Large intestine (tissue), 3 donors: ENCODE data around the gene RHD. TPM values are rescaled to one million over a fixed set of nuclear protein-coding genes. Genes with fewer than 3 reads are reported as not detected.
"Not testable (repeated sequence)": the region's sequence is repeated elsewhere in the genome, so short reads cannot be mapped to it uniquely, and the experiment has no call there.

Source experiments
- DNase-seq, 2 donors: peaks; one replicate each; pipeline versions ENCODE4 v3.0.0 to v3.0.0-alpha.2; 2013
- H3K27ac ChIP-seq: one replicate; pipeline ENCODE4 v1.5.1; 2013; ENCODE audit warnings: low read length
- H3K27me3 ChIP-seq: 2 replicates; pipeline ENCODE4 v1.6.1; 2013; ENCODE audit warnings: low read length; ENCODE audit not compliant: control insufficient read depth, insufficient read depth
- H3K36me3 ChIP-seq: 2 replicates; pipeline ENCODE4 v1.6.1; 2013; ENCODE audit warnings: low read length; ENCODE audit not compliant: control insufficient read depth, insufficient read depth
- H3K4me1 ChIP-seq: one replicate; pipeline ENCODE4 v1.6.1; 2013; ENCODE audit warnings: low read length; ENCODE audit not compliant: control insufficient read depth, insufficient read depth
- H3K4me3 ChIP-seq: one replicate; pipeline ENCODE4 v1.5.1; 2013; ENCODE audit warnings: low read length
- H3K9me3 ChIP-seq: one replicate; pipeline ENCODE4 v1.6.1; 2013; ENCODE audit warnings: mild to moderate bottlenecking, low read depth, low read length, moderate library complexity; ENCODE audit not compliant: control insufficient read depth
- WGBS: methylation state at CpG from one replicate; pipeline ENCODE4 v1.1.5; 2013; ENCODE audit warnings: low lambda C conversion rate; ENCODE audit not compliant: insufficient coverage; 5-methylcytosine and 5-hydroxymethylcytosine counted together
- polyA plus RNA-seq: library from polyadenylated mRNA; unstranded; fragments of 120-200 nt; gene quantifications from one replicate; pipeline ENCODE4 v1.2.1, GENCODE V29; 2013

RHD gene
- polyA plus RNA-seq, 1 donor: 1.5 TPM

DNA sequence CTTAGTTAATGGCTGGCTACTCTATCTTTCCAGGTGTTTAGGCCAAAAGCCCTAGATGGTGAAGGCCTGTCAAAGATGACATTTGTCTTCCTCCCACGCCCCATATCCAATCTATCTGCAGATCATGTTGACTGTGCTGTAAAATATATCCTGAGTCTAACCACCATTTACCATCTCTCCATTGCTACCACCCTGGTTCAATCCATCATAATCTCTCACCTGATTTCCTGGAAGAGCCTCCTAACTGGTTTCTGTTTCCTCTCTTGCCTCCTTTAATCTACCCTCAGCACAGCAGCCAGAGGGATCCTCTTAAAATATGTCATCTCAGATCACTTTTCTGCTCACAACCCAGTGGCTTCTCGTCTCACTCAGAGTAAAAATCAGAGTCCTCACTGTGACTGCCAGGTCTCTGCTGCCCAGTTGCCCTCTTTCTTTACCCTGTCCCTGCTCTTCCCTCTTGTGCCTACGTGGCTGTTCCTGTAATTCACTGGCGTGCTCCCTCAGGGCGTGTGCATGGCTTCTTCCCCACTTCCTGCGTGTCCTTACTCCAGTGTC is 83.6 kb downstream of the RHD start:
- Histone ChIP-seq H3K27ac (no peak overlapping the region), H3K36me3 (peaks cover 51% of the 10 kb centered on the region), H3K4me3 (no peak overlapping the region), H3K27me3 (no peaks in the 10 kb centered on the region), H3K4me1 (no peaks in the 10 kb centered on the region), H3K9me3 (no peaks in the 10 kb centered on the region)
- no peak for DNase-seq
- 80% methylated on average over 1 of the region's 6 CpGs for WGBS

DNA sequence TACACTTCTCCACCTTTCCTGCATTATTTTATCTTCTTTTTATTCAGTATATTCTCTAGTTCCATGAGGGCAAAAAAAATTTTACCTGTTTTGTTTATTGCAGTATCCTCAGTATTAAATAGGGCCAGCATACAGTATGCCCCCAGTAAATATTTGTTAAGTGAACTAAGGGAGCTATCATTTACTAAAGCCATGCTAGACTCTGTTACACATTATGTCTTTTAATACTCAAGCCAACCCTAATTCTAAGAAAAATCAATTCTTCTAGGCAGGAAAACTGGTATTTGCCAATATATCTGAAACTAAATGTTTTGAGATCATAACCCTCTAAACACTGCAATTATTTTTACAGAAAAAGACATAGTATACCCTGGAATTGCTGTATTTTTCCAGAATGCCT is 84.1 kb downstream of the RHD start:
- H3K27me3 ChIP-seq: no peaks in the 10 kb centered on the region
- no peak overlapping the region for H3K27ac ChIP-seq
- no peaks in the 10 kb centered on the region for H3K9me3 ChIP-seq
- no peaks in the 10 kb centered on the region for H3K4me1 ChIP-seq
- no peak overlapping the region for H3K4me3 ChIP-seq
- no peak for DNase-seq
- H3K36me3 ChIP-seq: peaks cover 55% of the 10 kb centered on the region

DNA sequence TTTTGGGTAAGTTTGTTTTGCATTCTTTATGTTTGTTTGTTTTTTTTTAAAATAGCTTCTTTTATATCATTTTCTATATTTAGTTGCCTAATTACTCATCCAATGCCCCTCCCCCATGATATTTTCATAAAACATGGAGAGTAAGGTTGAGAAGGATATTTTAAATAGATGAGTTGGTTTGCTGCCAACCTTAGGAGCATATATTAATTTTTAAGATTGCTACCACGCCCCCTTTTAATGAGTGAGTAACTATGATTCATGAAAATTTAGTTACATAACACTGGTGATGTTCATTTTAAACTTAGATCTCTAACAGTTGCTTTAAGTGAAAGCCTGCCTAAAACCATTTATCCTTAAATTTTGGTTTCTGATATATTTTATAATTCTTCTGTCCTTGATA is 84.5 kb downstream of the RHD start:
- Histone ChIP-seq H3K36me3 (peaks cover 58% of the 10 kb centered on the region), H3K4me3 (no peak overlapping the region), H3K27me3 (no peaks in the 10 kb centered on the region), H3K27ac (no peak overlapping the region), H3K9me3 (no peaks in the 10 kb centered on the region), H3K4me1 (no peaks in the 10 kb centered on the region)
- 100% methylated on average over 1 of the region's 1 CpG for WGBS
- DNase-seq: no peak

DNA sequence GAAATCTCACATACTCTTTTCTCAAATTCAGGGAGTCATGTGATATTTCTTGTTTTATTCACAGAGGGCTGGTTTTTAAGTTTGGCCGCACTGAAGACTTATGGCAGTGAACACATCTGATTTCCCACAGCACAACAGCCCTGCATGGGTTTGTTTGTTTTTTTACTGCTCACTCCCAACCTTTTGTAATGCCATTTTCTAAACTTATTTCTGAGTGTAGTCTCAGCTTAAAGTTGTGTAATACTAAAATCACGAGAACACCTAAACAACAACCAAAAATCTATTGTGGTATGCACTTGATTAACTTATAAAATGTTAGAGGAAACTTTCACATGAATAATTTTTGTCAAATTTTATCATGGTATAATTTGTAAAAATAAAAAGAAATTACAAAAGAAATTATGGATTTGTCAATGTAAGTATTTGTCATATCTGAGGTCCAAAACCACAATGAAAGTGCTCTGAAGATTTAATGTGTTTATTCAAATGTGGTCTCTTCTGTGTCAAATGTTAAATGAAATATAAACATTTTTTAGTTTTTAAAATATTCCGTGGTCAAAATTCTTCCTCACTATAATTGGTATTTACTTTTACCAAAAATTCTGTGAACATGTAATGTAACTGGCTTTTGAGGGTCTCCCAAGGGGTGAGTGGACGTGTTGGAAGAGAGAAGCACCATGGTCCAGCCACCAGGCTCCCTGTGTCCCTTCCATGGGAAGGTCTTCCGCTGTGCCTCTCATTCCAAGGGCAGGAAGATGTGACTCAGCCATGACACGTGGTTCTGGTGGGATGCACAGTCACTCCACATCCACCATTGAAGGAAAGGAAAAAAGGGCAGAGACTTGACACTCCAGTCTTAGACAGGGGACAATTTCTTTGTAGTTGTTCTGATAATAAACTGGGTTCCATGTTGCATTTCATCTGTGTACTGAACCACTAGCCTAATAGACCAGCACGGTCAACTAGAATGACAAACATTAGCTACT is 88.6 kb downstream of the RHD start:
- no peak for DNase-seq
- Histone ChIP-seq H3K27me3 (no peaks in the 10 kb centered on the region), H3K36me3 (peaks cover 39% of the 10 kb centered on the region), H3K4me1 (no peaks in the 10 kb centered on the region), H3K27ac (no peak overlapping the region), H3K9me3 (no peaks in the 10 kb centered on the region), H3K4me3 (no peak overlapping the region)
- WGBS: 100% methylated on average over 2 of the region's 7 CpGs

DNA sequence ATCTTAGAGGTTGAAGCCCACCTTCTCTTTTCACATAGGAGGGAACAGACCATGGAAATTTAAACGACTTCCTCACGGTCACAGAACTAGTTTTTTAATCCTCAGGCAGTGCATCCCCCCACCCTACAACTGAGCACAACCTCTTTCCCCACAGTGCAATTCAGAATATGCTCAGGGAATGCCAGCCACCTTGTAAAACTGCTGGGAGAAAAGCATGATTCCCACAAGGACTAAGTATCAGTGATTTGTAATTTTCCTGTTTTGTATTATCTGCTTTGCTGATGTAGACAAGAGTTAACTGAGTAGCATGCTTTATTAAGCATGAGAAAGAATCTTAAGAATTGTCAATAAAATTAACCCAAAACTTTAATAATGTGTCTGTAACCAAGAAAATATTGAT is 89.6 kb downstream of the RHD start:
- DNase-seq: no peak
- H3K4me1 ChIP-seq: no peaks in the 10 kb centered on the region
- no peaks in the 10 kb centered on the region for H3K27me3 ChIP-seq
- no peaks in the 10 kb centered on the region for H3K9me3 ChIP-seq
- H3K36me3 ChIP-seq: peaks cover 34% of the 10 kb centered on the region
- no CpG with 5 or more reads among the region's 2 CpGs for WGBS
- H3K27ac ChIP-seq: no peak overlapping the region
- H3K4me3 ChIP-seq: no peak overlapping the region

DNA sequence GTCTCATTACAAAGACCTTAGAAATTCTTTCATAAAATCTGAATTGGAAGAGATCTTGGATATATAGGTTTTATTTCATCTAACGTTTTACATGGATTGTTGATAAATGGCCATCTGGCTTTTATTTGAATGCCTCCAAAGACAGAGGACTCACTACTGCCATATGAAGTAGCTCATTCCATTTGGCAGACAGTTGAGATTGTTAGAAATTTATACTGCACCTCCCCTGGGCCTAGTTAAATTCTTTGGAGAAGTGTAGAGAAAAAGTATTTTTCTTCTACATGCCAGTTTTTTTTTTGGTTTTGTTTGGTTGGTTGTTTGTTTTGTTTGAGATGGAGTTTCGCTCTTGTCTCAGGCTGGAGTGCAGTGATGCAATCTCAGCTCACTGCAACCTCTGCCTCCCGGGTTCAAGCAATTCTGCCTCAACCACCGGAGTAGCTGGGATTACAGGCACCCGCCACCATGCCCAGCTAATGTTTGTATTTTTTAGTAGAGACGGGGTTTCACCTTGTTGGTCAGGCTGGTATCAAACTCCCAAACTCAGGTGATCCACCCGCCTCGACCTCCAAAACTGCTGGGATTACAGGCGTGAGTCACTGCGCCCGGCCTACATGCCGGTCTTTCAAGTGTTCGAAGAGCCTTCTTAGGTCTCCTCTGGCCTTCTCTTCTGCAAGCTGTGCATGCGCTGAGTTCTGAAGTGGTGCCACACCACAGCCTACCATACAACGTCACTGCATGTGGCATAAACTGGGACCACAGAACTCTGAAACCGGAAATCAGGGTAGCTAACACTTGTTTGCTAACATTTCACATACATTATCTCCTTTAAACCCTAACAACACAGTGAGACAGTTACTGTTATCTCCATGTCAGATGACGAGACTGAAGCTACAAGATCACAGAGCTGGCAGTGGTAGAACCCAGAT is 90.6 kb downstream of the RHD start:
- not testable (repeated sequence) for H3K27me3 ChIP-seq, H3K4me3 ChIP-seq, H3K9me3 ChIP-seq, H3K4me1 ChIP-seq, H3K27ac ChIP-seq, DNase-seq
- peaks cover 29% of the 10 kb centered on the region for H3K36me3 ChIP-seq
- WGBS: no CpG with 5 or more reads among the region's 17 CpGs

DNA sequence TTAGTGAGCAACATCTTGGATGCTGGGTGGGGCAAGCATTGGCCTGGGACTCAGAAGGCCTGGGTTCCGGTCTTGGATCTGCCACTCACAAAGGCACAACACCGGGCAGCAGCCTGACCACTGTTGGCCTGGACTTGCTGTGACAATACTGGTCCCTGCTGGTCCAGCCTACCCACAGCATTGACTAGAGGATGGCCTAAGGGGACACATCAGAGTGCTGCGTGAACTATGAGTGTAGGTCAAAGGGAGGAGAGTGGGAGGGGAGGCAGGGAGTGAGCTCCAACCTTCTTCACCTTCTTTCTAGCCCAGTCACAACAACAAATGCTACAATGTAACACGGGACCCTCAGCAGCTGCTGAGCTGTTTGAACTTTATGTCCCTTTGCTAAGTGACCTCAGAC is 96.9 kb downstream of the RHD start:
- H3K4me3 ChIP-seq: no peak overlapping the region
- no peak for DNase-seq
- H3K9me3 ChIP-seq: no peaks in the 10 kb centered on the region
- WGBS: no CpG with 5 or more reads among the region's 4 CpGs
- no peaks in the 10 kb centered on the region for H3K27me3 ChIP-seq
- no peaks in the 10 kb centered on the region for H3K36me3 ChIP-seq
- H3K27ac ChIP-seq: peak overlapping the region; percentile 42
- H3K4me1 ChIP-seq: peaks cover 8% of the 10 kb centered on the region

DNA sequence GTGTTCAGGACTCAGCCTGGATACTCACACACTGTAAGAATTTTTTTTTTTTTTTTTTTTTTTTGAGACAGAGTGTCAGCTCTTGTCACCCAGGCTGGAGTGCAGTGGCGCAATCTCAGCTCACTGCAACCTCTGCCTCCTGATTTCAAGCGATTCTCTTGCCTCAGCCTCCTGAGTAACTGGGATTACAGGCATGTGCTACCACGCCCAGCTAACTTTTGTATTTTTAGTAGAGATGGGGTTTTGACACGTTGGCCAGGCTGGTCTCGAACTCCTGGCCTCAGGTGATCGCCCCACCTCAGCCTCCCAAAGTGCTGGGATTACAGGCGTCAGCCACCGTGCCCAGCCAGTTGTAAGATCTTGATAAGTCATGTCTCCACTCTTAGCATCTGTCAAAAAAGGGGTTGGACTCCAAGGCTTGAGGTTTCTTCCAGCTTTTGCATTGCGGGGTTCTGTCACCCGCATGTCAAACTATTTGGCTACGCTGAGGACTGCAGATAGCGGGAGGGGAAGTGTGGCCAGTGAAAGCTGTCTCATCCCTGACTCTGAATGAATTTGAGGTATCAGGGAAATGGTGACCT is 97.5 kb downstream of the RHD start:
- H3K27me3 ChIP-seq, H3K36me3 ChIP-seq, H3K4me3 ChIP-seq, H3K4me1 ChIP-seq, H3K9me3 ChIP-seq: not testable (repeated sequence)
- WGBS: no CpG with 5 or more reads among the region's 12 CpGs
- peak in 1 of 2 donors; percentile 5 for DNase-seq
- H3K27ac ChIP-seq: peak overlapping the region; percentile 42

DNA sequence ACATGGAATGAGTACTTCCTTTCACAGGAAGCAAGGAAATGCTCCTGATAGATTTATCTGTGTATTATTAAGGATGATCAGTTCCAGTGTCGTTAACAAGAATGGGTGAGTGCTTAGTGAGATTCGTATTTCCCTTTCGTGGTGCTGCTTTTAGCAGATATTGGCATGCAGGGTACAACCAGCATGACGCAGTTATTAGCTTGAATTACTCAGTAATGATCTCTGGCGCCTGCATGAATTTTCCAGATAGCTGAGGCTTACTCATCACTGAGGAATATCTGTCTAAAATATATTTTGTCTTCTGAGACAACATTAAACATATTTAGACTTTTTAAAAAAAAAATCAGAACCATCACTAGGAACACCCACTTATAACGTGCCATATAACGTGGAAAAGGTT is 99.4 kb downstream of the RHD start:
- H3K36me3 ChIP-seq, H3K27me3 ChIP-seq, H3K4me1 ChIP-seq, DNase-seq, H3K9me3 ChIP-seq, H3K27ac ChIP-seq, H3K4me3 ChIP-seq: not testable (repeated sequence)
- WGBS: no CpG with 5 or more reads among the region's 7 CpGs

DNA sequence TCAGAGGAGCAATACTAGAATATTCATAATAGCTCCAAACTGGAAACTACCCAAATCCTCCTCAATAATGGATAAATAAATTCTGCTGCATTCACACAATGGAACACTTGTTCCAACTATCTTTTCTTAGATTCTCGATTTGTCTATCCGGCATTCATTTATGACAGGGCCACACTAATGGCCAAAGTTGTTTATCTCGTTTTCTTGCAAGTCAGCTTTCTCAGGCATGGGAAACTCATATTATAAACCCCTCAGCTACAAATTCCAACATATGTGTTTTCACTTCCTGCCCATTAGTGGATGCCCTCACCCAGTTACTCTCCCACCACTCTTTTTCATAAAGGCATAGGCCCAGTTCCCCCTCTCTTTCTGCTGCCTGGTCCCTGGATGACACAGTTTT is 106.1 kb downstream of the RHD start:
- not testable (repeated sequence) for H3K9me3 ChIP-seq, H3K36me3 ChIP-seq, H3K27ac ChIP-seq, H3K27me3 ChIP-seq, H3K4me1 ChIP-seq, H3K4me3 ChIP-seq, DNase-seq
- no CpG with 5 or more reads among the region's 3 CpGs for WGBS
